ENCODE results near the gene GVQW3.

The GVQW3 gene

DNA sequence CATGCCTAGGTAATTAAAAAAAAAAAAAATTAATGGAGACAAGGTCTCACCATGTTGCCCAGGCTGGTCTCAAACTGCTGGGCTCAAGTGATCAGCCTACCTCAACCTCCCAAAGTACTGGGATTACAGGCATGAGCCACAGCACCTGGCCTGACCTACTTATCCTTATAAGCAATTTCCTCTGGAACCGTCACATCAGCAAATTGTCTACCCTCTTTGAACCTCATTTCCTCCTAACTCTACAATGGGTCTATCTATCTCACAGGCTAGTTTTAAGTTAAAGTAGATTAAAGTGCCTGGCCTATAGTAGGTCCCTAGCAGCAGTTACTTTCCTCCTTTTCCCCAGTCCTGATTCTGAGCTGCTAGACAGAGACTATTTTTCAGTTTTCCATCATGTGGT lies 43.7 kb upstream of the GVQW3 start:
- TF ChIP-seq SIN3A (IDR thresholded peaks at IDR 0.05; ENCODE audit: borderline replicate concordance, insufficient read depth, low read length) (no peak), REST (IDR thresholded peaks at IDR 0.05; ENCODE audit: insufficient read depth in 1 of 2, low read depth in 2 of 2, low read length in 2 of 2) (no peak), POLR2AphosphoS5 (IDR thresholded peaks at IDR 0.05; ENCODE audit: low read depth, low read length) (no peak), FOXP2 (optimal IDR thresholded peaks at IDR 0.05; ENCODE audit: borderline replicate concordance, extremely low read depth, extremely low read length, insufficient read depth) (no peak), TAF1 (IDR thresholded peaks at IDR 0.05; ENCODE audit: borderline replicate concordance, insufficient read depth, low read length) (no peak)

- TF ChIP-seq SIN3A (IDR thresholded peaks at IDR 0.05; ENCODE audit: borderline replicate concordance, insufficient read depth, low read length) (no peak), TAF1 (IDR thresholded peaks at IDR 0.05; ENCODE audit: borderline replicate concordance, insufficient read depth, low read length) (no peak), REST (IDR thresholded peaks at IDR 0.05; ENCODE audit: insufficient read depth in 1 of 2, low read depth in 2 of 2, low read length in 2 of 2) (no peak), FOXP2 (optimal IDR thresholded peaks at IDR 0.05; ENCODE audit: borderline replicate concordance, extremely low read depth, extremely low read length, insufficient read depth) (no peak), POLR2AphosphoS5 (IDR thresholded peaks at IDR 0.05; ENCODE audit: low read depth, low read length) (no peak)
Observed at GRCh38 chr11:76337923-76338322, 43.2 kb upstream of the GVQW3 start.

GRCh38 chr11:76339221-76339620 lies 41.9 kb upstream of the GVQW3 start:
- no peak for TF ChIP-seq REST (IDR thresholded peaks at IDR 0.05; ENCODE audit: insufficient read depth in 1 of 2, low read depth in 2 of 2, low read length in 2 of 2)

DNA sequence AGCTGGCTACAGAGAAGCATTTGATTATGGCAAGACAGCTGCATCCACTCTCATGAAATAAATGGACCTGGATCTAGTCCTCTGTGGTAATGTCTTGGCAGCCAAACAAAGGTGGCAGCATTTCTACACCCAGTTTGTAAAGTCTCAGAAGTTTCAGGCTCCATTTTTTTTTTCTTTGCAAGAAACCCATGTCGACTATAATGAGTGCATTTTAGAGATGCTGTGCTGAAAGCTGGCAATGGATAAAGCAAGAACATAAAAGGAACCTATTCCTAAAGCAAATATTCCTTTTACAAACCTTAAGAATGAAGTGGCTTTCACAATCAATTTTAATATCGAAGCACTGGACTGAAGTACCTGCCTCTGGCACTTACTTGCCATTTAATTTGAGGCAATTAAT lies 33.7 kb upstream of the GVQW3 start:
- TF ChIP-seq REST (IDR thresholded peaks at IDR 0.05; ENCODE audit: insufficient read depth in 1 of 2, low read depth in 2 of 2, low read length in 2 of 2): no peak
- no peak for TF ChIP-seq FOXP2 (optimal IDR thresholded peaks at IDR 0.05; ENCODE audit: borderline replicate concordance, extremely low read depth, extremely low read length, insufficient read depth)
- no peak for TF ChIP-seq TAF1 (IDR thresholded peaks at IDR 0.05; ENCODE audit: borderline replicate concordance, insufficient read depth, low read length)
- TF ChIP-seq POLR2AphosphoS5 (IDR thresholded peaks at IDR 0.05; ENCODE audit: low read depth, low read length): no peak
- TF ChIP-seq SIN3A (IDR thresholded peaks at IDR 0.05; ENCODE audit: borderline replicate concordance, insufficient read depth, low read length): no peak

DNA sequence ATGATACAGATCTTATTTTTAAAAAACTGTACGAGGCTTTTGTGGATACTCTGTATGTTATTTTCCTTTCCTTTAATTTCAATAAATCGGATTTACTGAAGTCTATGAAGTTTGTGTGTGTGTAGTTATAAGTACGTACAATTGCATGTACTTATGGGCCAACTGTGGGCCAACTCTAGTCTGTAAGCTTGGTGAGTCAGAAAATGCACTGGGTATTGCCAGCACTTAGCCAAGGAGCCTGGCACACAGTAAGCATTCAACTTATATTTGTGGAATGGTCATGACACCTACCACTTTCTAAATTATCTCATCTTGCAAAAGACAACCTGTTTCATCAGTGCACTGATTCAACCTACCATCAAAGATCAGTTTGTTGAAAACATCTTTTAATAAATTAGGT lies 32.8 kb upstream of the GVQW3 start:
- TF ChIP-seq TAF1 (IDR thresholded peaks at IDR 0.05; ENCODE audit: borderline replicate concordance, insufficient read depth, low read length): no peak
- no peak for TF ChIP-seq REST (IDR thresholded peaks at IDR 0.05; ENCODE audit: insufficient read depth in 1 of 2, low read depth in 2 of 2, low read length in 2 of 2)
- TF ChIP-seq POLR2AphosphoS5 (IDR thresholded peaks at IDR 0.05; ENCODE audit: low read depth, low read length): no peak

Measured in PFSK-1 (cell line).